GM18909 (cell line): Measurements from ENCODE around the gene CHRNA7.
"Not testable (repeated sequence)": the region's sequence is repeated elsewhere in the genome, so short reads cannot be mapped to it uniquely, and the experiment has no call there.

Experiments used
- ATAC-seq: cut with Tn5 transposase; IDR thresholded peaks from one replicate; pipeline ENCODE4 v1.9.1; 2021; ENCODE audit warnings: mild to moderate bottlenecking; ENCODE audit not compliant: unreplicated experiment, poor library complexity

Gene CHRNA7

GRCh38 chr15:32117122-32117521 is 86.8 kb downstream of the CHRNA7 start:
- no peak for ATAC-seq

GRCh38 chr15:32119286-32119685 is 89.0 kb downstream of the CHRNA7 start:
- ATAC-seq, result no peak

GRCh38 chr15:32119694-32120330 is 89.5 kb downstream of the CHRNA7 start:
- no peak for ATAC-seq

- ATAC-seq, result no peak
Observed at GRCh38 chr15:32120577-32121383, 90.5 kb downstream of the CHRNA7 start.

GRCh38 chr15:32121384-32121695 is 91.0 kb downstream of the CHRNA7 start:
- ATAC-seq, result no peak

- ATAC-seq, result no peak
Observed at GRCh38 chr15:32122013-32122412, 91.7 kb downstream of the CHRNA7 start.

- ATAC-seq, result no peak
Observed at GRCh38 chr15:32123473-32123872, 93.2 kb downstream of the CHRNA7 start.

- ATAC-seq, result no peak
Observed at GRCh38 chr15:32124726-32125125, 94.4 kb downstream of the CHRNA7 start.

- ATAC-seq, result no peak
Observed at GRCh38 chr15:32125595-32125994, 95.3 kb downstream of the CHRNA7 start.

GRCh38 chr15:32129815-32130214 is 99.5 kb downstream of the CHRNA7 start:
- ATAC-seq, result no peak

- ATAC-seq, result no peak
Observed at GRCh38 chr15:32130823-32131222, 100.5 kb downstream of the CHRNA7 start.

GRCh38 chr15:32131803-32132202 is 101.5 kb downstream of the CHRNA7 start:
- no peak for ATAC-seq

GRCh38 chr15:32132859-32133258 is 102.5 kb downstream of the CHRNA7 start:
- no peak for ATAC-seq

- ATAC-seq, result no peak
Observed at GRCh38 chr15:32134842-32135241, 104.5 kb downstream of the CHRNA7 start.

- ATAC-seq, result no peak
Observed at GRCh38 chr15:32135335-32135734, 105.0 kb downstream of the CHRNA7 start.

GRCh38 chr15:32145512-32145911 is 115.2 kb downstream of the CHRNA7 start:
- not testable (repeated sequence) for ATAC-seq

GRCh38 chr15:32148833-32149555 is 118.7 kb downstream of the CHRNA7 start:
- ATAC-seq, result no peak

GRCh38 chr15:32152574-32152973 is 122.3 kb downstream of the CHRNA7 start:
- ATAC-seq, result no peak

GRCh38 chr15:32153868-32154623 is 123.7 kb downstream of the CHRNA7 start:
- not testable (repeated sequence) for ATAC-seq

GRCh38 chr15:32162143-32162542 is 131.8 kb downstream of the CHRNA7 start:
- ATAC-seq, result not testable (repeated sequence)

- not testable (repeated sequence) for ATAC-seq
Observed at GRCh38 chr15:32164065-32164464, 133.8 kb downstream of the CHRNA7 start.
